ENCODE measurements around the gene CREB3L2. TPM values are rescaled to one million over a fixed set of nuclear protein-coding genes. Genes with fewer than 3 reads are reported as not detected.

CREB3L2 gene
- total RNA-seq, 1 experiment from 2014 or later = 40.6 TPM

GRCh38 chr7:137875746-137876145 is 126.1 kb downstream of the CREB3L2 start:
- no peak for DNase-seq (ENCODE audit: low read depth)

GRCh38 chr7:137873979-137874777 is 127.7 kb downstream of the CREB3L2 start:
- DNase-seq (ENCODE audit: low read depth) = peak; percentile 99

DNA sequence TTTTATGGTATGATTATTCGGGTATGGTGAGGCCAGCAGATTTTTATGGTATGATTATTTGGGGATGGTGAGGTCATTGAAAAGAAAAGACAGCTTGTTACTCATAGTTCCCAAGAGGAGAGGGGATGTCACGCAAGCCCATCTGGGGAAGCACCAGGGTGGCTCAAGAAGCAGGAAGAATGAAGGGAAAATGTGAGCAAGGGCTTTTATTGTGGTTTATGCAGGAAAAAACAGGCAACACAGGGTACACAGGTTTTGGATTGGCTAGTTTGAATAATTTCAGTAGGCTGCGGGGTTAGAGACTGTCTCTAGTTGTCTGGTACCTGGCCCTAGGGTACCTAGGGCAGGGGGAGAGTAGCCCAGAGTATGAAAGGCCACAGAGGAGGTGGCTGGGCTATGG is 128.4 kb downstream of the CREB3L2 start:
- DNase-seq (ENCODE audit: low read depth) = peak; percentile 88

GRCh38 chr7:137871170-137871915 is 130.5 kb downstream of the CREB3L2 start:
- DNase-seq (ENCODE audit: low read depth) = peak; percentile 71

DNA sequence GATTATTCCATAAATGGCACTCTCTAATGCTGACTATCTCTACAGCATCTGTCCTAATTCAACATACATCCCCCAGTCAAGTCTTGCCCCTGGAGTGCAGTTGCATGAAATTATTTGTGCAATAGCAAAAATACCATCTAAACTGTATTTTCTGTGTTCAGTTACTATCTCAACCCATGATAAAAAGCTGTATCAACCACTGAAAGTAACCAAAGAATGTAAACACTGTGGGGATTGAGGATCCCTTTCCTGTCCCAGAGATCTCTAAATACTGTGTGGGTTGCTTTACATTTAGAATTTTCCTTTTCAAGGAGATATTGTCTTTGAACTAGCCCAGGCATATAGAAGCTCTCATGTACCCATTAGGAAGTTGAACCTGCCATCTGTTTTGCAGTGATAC is 131.2 kb downstream of the CREB3L2 start:
- DNase-seq (ENCODE audit: low read depth) = no peak

DNA sequence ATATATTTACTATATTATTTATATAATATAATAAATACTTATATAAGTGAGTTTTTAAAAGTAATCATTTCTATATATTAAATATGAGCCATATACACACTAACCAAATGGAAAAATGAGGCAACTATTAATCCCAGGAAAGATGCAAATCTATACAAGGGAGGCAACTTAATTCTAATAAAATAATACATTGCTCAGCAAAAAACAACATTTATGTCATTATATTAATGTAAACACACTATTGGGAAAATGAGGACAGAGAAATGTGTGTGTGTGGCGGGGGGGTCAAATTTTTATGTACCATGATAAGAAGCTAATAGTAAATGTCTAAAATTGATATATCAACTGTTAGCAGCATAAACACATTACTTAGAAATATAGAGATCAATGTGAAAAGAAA is 131.8 kb downstream of the CREB3L2 start:
- DNase-seq (ENCODE audit: low read depth) = no peak

DNA sequence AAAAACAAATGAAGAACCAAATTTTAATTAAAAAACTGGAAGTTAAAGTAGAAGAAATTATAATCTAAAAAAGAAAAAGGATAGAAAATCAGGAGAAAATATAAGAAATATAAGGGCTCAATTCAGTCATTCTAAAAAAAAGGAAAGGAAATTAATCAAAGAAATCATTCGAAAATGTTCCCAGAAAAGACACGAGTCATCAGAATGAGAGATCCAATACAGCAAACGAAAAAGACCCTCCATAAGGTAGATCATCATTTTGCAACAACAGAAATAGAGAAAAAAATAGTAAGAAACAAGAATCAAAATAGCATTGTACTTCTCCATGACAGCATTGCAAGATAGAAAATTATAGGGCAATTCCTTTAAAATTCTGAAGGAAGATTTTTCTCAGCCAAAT is 132.6 kb downstream of the CREB3L2 start:
- DNase-seq (ENCODE audit: low read depth) = no peak

DNA sequence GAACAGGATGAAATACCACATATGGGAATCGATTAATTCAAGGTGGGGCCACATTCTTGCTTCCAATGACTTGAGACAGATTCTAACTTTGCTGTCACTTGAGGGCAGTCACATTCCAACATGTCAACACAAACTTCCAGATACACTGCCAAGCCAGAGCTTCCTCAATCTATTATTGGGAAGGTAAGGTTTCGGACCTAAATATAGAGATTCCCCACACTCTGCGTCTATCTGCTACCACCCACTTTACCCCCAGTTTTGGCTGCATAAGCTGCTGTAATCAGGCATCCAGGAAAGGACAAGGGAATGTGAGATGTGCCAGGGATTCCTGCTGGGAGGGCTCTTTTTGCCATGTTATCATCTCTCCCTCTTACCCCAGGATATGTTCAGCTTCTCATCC is 134.6 kb downstream of the CREB3L2 start:
- DNase-seq (ENCODE audit: low read depth) = no peak

- no peak for DNase-seq (ENCODE audit: low read depth)
These were observed 136.1 kb downstream of the CREB3L2 start for GRCh38 chr7:137865764-137866163.

DNA sequence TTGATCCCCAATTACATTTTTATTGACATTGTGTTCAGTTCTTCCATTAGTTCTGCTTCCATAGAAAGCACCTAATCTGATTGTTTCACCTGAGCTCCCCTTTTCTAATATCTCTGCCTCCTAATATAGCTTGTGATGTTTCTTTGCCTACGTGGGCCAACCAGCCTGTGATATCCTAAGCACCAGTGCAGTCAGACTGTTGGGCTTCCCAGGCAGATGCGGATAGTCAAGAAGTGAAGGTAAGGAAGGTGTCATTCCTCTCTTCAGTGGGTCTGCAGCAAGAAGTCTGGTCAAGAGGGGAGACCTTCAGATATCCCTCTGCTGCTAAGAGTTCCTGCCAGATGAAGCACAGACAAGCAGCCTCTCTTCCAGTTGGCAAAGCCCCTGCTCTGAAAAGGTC is 138.9 kb downstream of the CREB3L2 start:
- no peak for DNase-seq (ENCODE audit: low read depth)

DNA sequence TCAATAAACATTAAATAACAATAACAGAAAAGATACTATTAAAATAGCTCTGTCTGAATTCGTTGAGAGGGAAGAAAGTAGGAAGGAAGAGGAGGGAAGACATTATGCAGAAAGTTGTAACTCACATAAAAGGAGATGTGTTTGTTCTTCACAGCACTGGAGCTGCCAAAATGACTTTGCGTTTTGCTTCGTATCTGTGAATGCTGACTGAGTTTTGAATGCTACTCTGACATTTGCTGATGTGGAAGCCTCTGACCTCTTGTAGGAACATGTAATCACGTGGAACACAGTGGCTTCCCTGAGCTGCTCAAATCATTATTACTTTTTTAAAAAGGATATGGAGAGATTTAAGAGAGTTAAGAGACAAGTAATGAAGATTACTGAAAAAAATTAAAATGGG is 139.5 kb downstream of the CREB3L2 start:
- no peak for DNase-seq (ENCODE audit: low read depth)

- no peak for DNase-seq (ENCODE audit: low read depth)
These were observed 141.3 kb downstream of the CREB3L2 start for GRCh38 chr7:137860542-137860941.

- DNase-seq (ENCODE audit: low read depth) = no peak
These were observed 148.8 kb downstream of the CREB3L2 start for GRCh38 chr7:137853053-137853452.

DNA sequence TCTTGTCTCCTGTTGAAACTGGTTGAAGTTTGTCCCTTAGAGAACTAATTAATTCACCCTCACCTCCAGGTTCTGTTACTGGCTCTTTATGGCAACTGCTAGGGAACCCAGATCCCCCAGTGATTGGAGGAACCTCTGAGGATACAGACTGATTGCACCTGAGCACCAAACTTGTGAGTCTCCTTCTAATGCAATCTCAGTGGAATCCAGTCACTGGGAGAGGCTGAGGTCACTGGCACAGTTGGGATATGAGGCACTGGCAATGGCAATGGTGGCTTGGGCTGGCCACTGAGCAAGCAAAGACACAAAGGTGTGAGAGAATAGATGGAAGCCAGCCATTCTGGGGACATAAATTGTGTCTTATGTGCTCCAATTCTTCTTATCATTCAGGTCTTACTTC is 149.8 kb downstream of the CREB3L2 start:
- DNase-seq (ENCODE audit: low read depth) = no peak

- DNase-seq (ENCODE audit: low read depth) = peak; percentile 49
These were observed 150.6 kb downstream of the CREB3L2 start for GRCh38 chr7:137850972-137851945.

DNA sequence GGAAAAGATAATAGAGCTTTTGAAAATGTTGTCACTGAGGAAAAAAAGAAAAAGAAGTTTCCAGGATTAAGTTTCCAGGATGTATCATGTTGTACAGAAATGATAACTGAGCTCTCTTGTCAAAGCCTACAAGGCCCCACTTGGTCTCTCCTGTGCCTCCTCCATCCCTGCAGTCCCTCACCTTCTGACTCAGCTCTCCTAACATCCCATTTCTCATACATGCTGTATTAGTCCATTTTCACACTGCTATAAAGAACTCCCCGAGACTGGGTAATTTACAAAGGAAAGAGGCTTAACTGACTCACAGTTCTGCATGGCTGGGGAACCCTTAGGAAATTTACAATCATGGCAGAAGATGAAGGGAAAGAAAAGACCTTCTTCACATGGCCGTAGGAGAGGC is 151.3 kb downstream of the CREB3L2 start:
- DNase-seq (ENCODE audit: low read depth) = peak; percentile 28

GRCh38 chr7:137848095-137848494 is 153.8 kb downstream of the CREB3L2 start:
- no peak for DNase-seq (ENCODE audit: low read depth)

GRCh38 chr7:137847568-137848050 is 154.3 kb downstream of the CREB3L2 start:
- DNase-seq (ENCODE audit: low read depth) = no peak

DNA sequence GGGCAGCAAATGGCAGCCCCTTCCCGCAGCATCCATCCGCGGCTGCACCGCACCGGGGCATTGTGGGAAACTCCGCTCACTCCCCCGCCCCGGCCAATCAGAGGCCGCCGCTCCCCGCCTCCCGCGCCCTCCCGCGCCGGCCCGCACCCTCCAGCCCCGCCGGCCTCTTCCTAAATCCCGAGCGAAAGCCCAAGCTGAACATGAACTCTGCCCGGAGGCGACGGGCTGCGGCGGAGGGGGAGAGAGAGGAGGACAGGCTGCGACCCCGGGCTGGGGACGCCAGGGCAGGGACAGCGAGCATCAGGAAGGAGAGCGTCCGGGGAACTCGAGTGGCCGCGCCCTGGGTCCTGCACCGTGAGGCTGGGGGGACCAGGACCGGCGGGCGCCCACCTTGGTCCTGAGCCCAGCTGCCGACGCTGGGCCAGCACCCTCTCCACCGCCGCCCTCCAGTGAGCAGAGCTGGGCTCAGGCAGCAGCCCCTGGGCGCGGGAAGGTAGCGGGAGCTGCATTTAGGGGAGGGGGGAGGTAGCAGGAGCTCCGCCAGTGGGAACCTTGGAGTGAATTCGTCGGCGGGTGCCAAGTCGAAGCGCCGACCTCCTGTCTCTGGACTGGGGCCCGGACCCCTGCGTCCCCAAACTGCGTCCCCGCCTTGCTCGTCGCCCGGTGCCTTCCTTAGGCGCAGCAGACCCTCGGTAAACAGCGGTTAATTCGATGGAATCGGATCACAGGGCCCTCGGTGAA is 154.9 kb downstream of the CREB3L2 start, which contains the start of gene DGKI:
DGKI (minus strand) TSS at position 148 of the 741 bp plus-strand sequence.
- DNase-seq (ENCODE audit: low read depth) = peak; percentile 19

- DNase-seq (ENCODE audit: low read depth) = no peak
These were observed 155.4 kb downstream of the CREB3L2 start for GRCh38 chr7:137846549-137846826.
